ENCODE results near the gene LANCL2. TPM values are rescaled to one million over a fixed set of nuclear protein-coding genes. Genes with fewer than 3 reads are reported as not detected.
"Not testable (repeated sequence)": the region's sequence is repeated elsewhere in the genome, so short reads cannot be mapped to it uniquely, and the experiment has no call there.

The LANCL2 gene
- polyA plus RNA-seq, 3 donors = 27.3 to 30.5 (median 28.7) TPM

- DNase-seq = no peak
Measured at GRCh38 chr7:55467047-55467593, 102.0 kb downstream of the LANCL2 start.

DNA sequence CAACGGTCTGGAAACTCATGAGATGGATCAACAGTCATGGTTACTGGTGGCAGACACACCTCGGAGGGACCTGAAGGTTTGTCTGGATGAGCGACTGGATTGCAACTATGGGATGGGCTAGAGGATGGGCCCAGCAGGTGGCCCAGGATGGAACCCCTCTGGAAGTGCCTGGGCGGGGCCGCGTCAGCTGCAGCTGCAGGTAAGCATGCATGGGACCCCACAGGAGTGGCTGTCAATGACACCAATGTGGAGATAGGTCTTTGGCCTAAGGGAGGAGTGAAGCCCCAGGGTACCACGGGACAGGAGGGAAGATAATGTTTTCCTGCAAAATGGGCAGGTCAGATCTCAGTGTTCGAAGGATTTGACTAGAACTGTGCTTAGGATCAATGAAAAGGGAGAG, 103.4 kb downstream of the LANCL2 start:
- no peak for DNase-seq

DNA sequence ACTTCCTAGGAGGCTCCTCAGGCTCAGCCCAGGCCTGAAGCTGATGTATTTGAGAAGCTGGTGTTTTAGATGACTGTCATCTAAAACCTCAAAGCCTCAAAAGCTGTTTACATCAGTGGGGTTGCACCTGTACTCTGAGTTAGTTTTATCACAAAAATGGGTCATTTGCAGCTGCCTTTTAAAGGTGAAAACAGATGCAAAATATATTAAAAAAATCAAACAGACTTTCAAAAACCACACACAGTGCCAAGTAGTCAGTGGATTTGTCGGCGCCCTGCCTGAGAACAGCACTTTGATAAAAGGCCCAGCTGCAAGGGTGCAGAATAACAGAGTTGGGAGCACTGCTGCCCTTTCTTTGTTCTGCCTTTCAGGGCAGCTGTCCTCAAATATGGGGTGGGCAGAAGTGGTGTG, 104.1 kb downstream of the LANCL2 start:
- no peak for DNase-seq

DNA sequence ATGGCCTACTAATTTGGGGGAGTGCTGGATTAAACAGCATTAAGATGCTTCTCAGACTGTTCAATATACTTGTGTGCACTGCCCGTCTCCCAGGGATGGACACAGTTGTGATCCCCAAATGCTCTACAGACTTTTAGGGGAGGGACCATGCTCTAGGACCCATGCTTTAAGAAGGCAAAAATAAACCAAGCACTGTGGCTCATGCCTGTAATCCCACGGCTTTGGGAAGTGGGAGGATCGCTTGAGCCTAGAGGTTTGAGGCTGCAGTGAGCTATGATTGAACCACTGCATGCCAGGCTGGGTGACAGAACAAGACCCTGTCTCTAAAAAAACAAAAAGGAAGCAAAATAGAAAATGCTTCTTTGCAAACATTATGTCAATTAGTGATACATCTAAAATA, 104.6 kb downstream of the LANCL2 start:
- no peak for DNase-seq

DNA sequence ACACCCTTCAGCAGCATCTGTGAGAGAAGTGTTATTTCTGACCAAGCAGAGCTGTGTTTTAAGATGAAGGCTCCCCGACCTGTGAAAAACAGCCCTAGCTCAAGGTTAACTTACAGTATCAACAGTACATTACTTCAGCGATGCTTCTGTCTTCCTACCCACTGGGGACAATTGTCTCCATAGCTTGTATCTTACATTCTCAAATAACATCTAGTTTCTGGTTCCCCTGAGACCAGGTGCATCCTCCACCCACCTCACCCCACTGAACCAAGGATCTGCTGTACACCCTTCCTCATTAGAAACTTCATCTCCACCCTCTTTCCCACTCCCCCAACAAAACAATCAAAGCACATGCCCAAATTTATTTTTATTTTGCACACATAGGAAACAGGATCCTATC, 105.1 kb downstream of the LANCL2 start:
- DNase-seq = no peak

DNA sequence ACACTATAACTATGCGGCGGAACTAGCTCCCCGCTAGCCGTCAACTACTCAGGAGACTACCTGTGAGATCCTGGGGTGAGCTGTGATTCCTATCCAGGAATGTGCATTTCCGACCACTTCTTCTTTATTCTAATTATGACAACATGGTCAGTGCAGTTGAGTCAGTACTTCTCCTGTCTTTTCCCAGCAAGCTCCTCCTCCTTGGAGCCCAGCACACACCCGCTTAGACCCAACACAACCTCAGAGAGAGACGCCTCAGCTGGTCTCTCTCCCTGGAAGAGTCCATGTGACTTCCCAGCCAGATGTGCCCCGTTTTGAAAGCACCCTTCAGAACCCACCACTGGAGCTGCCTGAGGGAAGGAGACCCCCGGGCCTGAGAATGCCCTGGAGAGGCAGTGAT, 106.5 kb downstream of the LANCL2 start:
- DNase-seq = not testable (repeated sequence)

DNA sequence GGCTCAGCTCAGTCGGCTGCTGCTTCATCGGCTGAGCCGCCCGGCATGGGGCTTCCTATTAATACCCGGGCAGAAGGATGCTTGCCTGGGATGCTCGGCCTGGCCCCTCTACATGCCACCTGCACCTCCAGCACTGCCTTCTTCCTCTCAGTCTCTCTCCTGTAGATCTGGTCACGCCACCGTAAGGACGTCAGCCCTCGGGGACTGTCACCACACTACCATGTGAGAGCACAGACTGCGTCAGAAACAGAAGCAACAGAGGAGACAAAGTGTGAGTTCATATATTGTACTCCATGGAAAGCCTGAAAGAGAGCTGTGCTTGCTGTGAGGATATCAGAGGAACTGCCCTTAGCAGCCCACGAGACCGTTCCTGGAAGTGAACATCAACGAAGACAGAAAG, 107.3 kb downstream of the LANCL2 start:
- not testable (repeated sequence) for DNase-seq

- DNase-seq = no peak
Measured at GRCh38 chr7:55472928-55473725, 108.0 kb downstream of the LANCL2 start.

DNA sequence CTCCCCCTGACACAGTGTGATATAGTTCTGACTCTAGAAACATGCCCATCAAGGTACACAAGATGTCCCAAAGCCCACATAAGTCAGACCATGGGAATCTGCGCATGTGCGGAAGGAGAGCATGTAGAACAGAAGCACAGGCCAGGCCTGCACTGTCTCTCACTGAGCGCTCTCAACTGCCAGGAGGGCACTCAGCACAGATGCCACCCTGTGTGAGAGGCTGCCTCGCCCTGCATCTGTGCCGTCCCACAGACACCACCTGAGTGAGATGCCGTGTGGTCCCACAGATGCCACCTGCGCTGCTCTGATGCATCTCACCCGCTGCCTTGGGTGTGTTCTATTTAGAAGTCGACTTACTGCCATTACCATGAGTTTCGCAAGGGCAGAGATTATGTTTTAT, 108.8 kb downstream of the LANCL2 start:
- no peak for DNase-seq

- DNase-seq = no peak
Measured at GRCh38 chr7:55474944-55475854, 110.1 kb downstream of the LANCL2 start.

- DNase-seq = no peak
Measured at GRCh38 chr7:55475855-55476803, 111.0 kb downstream of the LANCL2 start.

GRCh38 chr7:55476852-55477780, 112.0 kb downstream of the LANCL2 start:
- DNase-seq = no peak

- no peak for DNase-seq
Measured at GRCh38 chr7:55477781-55478374, 112.7 kb downstream of the LANCL2 start.

GRCh38 chr7:55478700-55479099, 113.6 kb downstream of the LANCL2 start:
- DNase-seq = no peak

GRCh38 chr7:55481155-55481554, 116.0 kb downstream of the LANCL2 start:
- DNase-seq = no peak

GRCh38 chr7:55483046-55483445, 117.9 kb downstream of the LANCL2 start:
- no peak for DNase-seq

Data from renal pelvis (tissue), 4 donors.